HG02870 (cell line): ENCODE results near the gene FRMD6.
"Not testable (repeated sequence)": the region's sequence is repeated elsewhere in the genome, so short reads cannot be mapped to it uniquely, and the experiment has no call there.

ENCODE experiments used
- ATAC-seq: cut with Tn5 transposase; IDR thresholded peaks from one replicate; pipeline ENCODE4 v1.9.1; 2021; ENCODE audit warnings: mild to moderate bottlenecking, moderate library complexity; ENCODE audit not compliant: unreplicated experiment

FRMD6 gene

DNA sequence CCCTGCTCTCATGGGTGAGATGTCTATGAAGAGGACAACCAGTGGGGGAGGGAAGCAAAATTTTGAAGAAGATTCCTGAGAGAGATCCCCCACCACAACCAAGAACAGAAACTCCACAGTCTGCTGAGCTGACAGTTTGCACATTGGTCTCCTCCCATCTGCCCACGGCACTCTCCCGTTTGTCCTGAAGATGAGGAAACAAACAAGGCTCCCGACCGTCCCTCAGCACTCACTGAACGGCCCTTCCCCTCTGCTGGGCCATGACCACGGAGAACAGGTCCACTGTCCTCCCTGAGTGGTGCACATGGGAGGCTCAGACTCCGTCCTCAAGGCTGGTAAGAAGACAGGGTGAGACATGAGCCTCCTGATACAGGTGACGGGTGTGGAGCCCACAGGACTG is 114.9 kb downstream of the FRMD6 start:
- ATAC-seq: not testable (repeated sequence)

- not testable (repeated sequence) for ATAC-seq
These were observed 117.6 kb downstream of the FRMD6 start for GRCh38 chr14:51769261-51769660.

GRCh38 chr14:51774209-51774608 is 122.5 kb downstream of the FRMD6 start:
- no peak for ATAC-seq

DNA sequence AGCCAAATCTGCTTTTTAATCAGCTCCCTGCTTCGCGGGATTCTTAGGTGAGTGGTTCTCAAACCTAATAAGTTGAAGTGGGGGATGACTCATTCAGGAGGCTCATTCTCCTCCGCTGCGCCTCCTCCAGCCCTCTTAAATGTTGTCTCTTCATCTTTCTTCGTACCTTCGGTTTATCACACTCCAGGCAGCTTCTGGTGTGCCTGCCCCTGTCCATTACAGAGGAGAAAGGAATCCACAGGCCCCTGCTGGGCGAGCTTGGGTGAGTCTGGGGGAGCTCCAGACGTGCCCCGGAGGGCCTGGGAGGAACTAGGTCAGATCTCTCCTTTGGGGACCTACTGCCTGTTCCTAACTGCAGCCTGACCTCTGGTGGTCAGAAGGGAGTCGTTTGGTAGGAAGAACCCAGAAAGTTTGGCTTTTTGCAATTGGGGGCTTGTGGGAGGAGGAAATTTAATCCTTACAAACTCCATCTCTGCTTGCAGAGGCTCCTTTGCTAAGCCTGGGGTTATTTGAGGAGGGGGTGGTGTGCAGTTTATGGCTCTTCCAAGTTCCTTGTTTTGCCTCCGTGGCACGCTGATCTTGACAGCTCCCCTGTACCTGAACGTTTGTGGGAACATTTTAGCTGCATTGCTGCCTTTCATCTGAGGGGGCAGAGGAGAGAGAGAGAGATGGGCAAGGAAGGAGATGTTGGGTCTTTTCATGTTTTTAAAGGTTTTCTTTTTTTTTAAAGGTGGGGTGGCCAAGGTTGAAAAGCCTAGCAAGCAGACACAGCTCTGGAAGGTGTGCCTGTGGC is 124.6 kb downstream of the FRMD6 start:
- ATAC-seq: no peak

DNA sequence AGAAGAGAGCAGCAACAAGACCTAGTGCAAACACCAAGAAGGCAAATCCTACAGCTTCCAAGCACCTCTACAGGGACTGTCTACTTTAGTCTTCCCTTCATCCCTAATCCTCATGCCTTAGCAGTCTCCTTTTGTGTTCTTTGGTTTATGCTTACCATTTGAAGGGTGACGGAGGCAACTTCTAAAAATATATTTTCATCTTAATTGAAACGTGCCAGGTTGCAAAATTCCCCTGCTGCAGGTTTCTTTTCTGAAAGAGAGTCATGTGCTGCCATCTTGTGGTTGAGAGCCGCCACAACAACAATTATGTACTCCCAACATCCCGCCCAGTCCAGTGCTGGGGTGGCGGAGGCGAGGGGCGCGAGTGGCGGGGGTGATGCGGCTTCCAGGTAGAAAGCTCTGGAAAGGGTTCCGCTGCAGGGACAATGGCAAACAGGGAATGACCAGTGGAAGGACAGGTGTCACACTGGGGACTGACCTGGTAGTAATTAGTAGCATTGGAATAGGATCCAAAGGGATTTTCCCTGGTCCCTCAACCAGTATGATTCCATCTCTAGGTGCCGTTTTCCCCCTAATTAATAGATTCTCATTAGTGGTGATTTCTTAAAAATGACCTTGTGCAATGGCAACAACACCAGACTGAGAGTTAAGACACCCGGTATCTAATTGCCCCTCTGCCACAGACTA is 128.4 kb downstream of the FRMD6 start:
- no peak for ATAC-seq
